Stomach smooth muscle (tissue), 2 donors: ENCODE results near the gene SDR39U1.

Source experiments
- H3K27ac ChIP-seq: one replicate; pipeline ENCODE4 v1.7.0; 2013; ENCODE audit warnings: mild to moderate bottlenecking, low read length, inconsistent platforms
- H3K27me3 ChIP-seq, 2 donors: one replicate each; pipeline ENCODE4 v1.7.0; 2013; ENCODE audit warnings: low read length in 2 of 2; ENCODE audit not compliant: insufficient read depth in 2 of 2, control insufficient read depth in 1 of 2
- H3K36me3 ChIP-seq, 2 donors: one replicate each; pipeline ENCODE4 v1.7.0; 2013; ENCODE audit warnings: low read length in 2 of 2; ENCODE audit not compliant: control insufficient read depth in 2 of 2, insufficient read depth in 2 of 2
- H3K4me1 ChIP-seq: one replicate; pipeline ENCODE4 v1.7.0; 2013; ENCODE audit warnings: low read length; ENCODE audit not compliant: control insufficient read depth, insufficient read depth
- H3K4me3 ChIP-seq, 2 donors: one replicate each; pipeline ENCODE4 v1.7.0; 2013; ENCODE audit warnings: low read length in 2 of 2
- H3K9ac ChIP-seq, 2 donors: one replicate each; pipeline ENCODE4 v1.7.0; 2013; ENCODE audit warnings: low read length in 2 of 2, mild to moderate bottlenecking in 1 of 2
- H3K9me3 ChIP-seq, 2 donors: one replicate each; pipeline ENCODE4 v1.7.0; 2013; ENCODE audit warnings: low read length in 2 of 2; ENCODE audit not compliant: control insufficient read depth in 2 of 2
- donor health status: healthy.
- donor health status: Pancreatic carcinoma.

The SDR39U1 gene

GRCh38 chr14:24441904-24442239 lies 704 bp downstream of the SDR39U1 start:
- H3K27ac ChIP-seq: peak overlapping the region; percentile 100
- peaks cover 33% of the 10 kb centered on the region for H3K4me1 ChIP-seq
- no peaks in the 10 kb centered on the region for H3K27me3 ChIP-seq
- no peaks in the 10 kb centered on the region for H3K9me3 ChIP-seq
- peak overlapping the region; percentile 99 for H3K9ac ChIP-seq
- peaks cover 33 to 38% of the 10 kb centered on the region in 2 donors for H3K36me3 ChIP-seq
- H3K4me3 ChIP-seq: peak overlapping the region; percentile 88 to 91

GRCh38 chr14:24441485-24441884 lies 1.1 kb downstream of the SDR39U1 start:
- Histone ChIP-seq H3K36me3 (peaks cover 35 to 38% of the 10 kb centered on the region in 2 donors), H3K4me1 (peaks cover 37% of the 10 kb centered on the region), H3K27me3 (no peaks in the 10 kb centered on the region), H3K27ac (peak overlapping the region; percentile 100), H3K4me3 (peak overlapping the region; percentile 88 to 91), H3K9ac (peak overlapping the region; percentile 99), H3K9me3 (no peaks in the 10 kb centered on the region)

GRCh38 chr14:24440606-24441399 lies 1.8 kb downstream of the SDR39U1 start:
- Histone ChIP-seq H3K9ac (peak overlapping the region in 1 of 2 donors; percentile 2), H3K9me3 (no peaks in the 10 kb centered on the region), H3K4me3 (no peak overlapping the region), H3K27ac (no peak overlapping the region), H3K36me3 (peaks cover 40 to 45% of the 10 kb centered on the region in 2 donors), H3K4me1 (peaks cover 42% of the 10 kb centered on the region), H3K27me3 (no peaks in the 10 kb centered on the region)

- H3K4me1 ChIP-seq: peaks cover 44% of the 10 kb centered on the region
- H3K27me3 ChIP-seq: no peaks in the 10 kb centered on the region
- H3K27ac ChIP-seq: no peak overlapping the region
- no peaks in the 10 kb centered on the region for H3K9me3 ChIP-seq
- peak overlapping the region in 1 of 2 donors; percentile 2 for H3K9ac ChIP-seq
- no peak overlapping the region for H3K4me3 ChIP-seq
- H3K36me3 ChIP-seq: peaks cover 40 to 49% of the 10 kb centered on the region in 2 donors
These were observed 2.6 kb downstream of the SDR39U1 start for GRCh38 chr14:24439830-24440605.

- H3K9ac ChIP-seq: no peak overlapping the region
- H3K36me3 ChIP-seq: peaks cover 43 to 53% of the 10 kb centered on the region in 2 donors
- no peak overlapping the region for H3K4me3 ChIP-seq
- no peaks in the 10 kb centered on the region for H3K9me3 ChIP-seq
- no peak overlapping the region for H3K27ac ChIP-seq
- H3K27me3 ChIP-seq: no peaks in the 10 kb centered on the region
- H3K4me1 ChIP-seq: peaks cover 44% of the 10 kb centered on the region
These were observed 3.3 kb downstream of the SDR39U1 start for GRCh38 chr14:24439257-24439656.

- Histone ChIP-seq H3K4me3 (no peak overlapping the region), H3K36me3 (peaks cover 50 to 54% of the 10 kb centered on the region in 2 donors), H3K27me3 (no peaks in the 10 kb centered on the region), H3K27ac (no peak overlapping the region), H3K9me3 (no peaks in the 10 kb centered on the region), H3K4me1 (peaks cover 44% of the 10 kb centered on the region), H3K9ac (no peak overlapping the region)
These were observed 4.1 kb downstream of the SDR39U1 start for GRCh38 chr14:24438223-24439097.

- peaks cover 46% of the 10 kb centered on the region for H3K4me1 ChIP-seq
- H3K36me3 ChIP-seq: peaks cover 57 to 58% of the 10 kb centered on the region in 2 donors
- H3K27me3 ChIP-seq: no peaks in the 10 kb centered on the region
- no peak overlapping the region for H3K4me3 ChIP-seq
- H3K9ac ChIP-seq: peak overlapping the region in 1 of 2 donors; percentile 42
- H3K27ac ChIP-seq: peak overlapping the region; percentile 41
- no peaks in the 10 kb centered on the region for H3K9me3 ChIP-seq
These were observed 4.9 kb downstream of the SDR39U1 start for GRCh38 chr14:24437736-24438067.

- peak overlapping the region; percentile 69 for H3K27ac ChIP-seq
- H3K4me3 ChIP-seq: no peak overlapping the region
- peaks cover 46% of the 10 kb centered on the region for H3K4me1 ChIP-seq
- H3K27me3 ChIP-seq: no peaks in the 10 kb centered on the region
- H3K9me3 ChIP-seq: no peaks in the 10 kb centered on the region
- peak overlapping the region in 1 of 2 donors; percentile 42 for H3K9ac ChIP-seq
- H3K36me3 ChIP-seq: peaks cover 60 to 62% of the 10 kb centered on the region in 2 donors
These were observed 5.4 kb downstream of the SDR39U1 start for GRCh38 chr14:24437020-24437735.

- Histone ChIP-seq H3K9me3 (no peaks in the 10 kb centered on the region), H3K36me3 (peaks cover 65 to 66% of the 10 kb centered on the region in 2 donors), H3K9ac (peak overlapping the region in 1 of 2 donors; percentile 17), H3K4me1 (peaks cover 48% of the 10 kb centered on the region), H3K27me3 (no peaks in the 10 kb centered on the region), H3K27ac (peak overlapping the region; percentile 69), H3K4me3 (no peak overlapping the region)
These were observed 6.1 kb downstream of the SDR39U1 start for GRCh38 chr14:24436355-24437019.
